Progenitor cell of endocrine pancreas (in vitro differentiated cells): ENCODE measurements around the gene LUZP1. TPM values are rescaled to one million over a fixed set of nuclear protein-coding genes. Genes with fewer than 3 reads are reported as not detected.

Source experiments
- DNase-seq: peaks from one replicate; pipeline ENCODE4 v3.0.0; 2021; ENCODE audit warnings: low spot score; ENCODE audit not compliant: unreplicated experiment
- H3K27ac Mint-ChIP-seq: 2 replicates; pipeline ENCODE4 v1.8.0; 2021; ENCODE audit warnings: mild to moderate bottlenecking, moderate library complexity, mixed read lengths
- H3K27me3 Mint-ChIP-seq: 2 replicates; pipeline ENCODE4 v1.8.0; 2021; ENCODE audit warnings: mixed read lengths
- H3K36me3 Mint-ChIP-seq: 2 replicates; pipeline ENCODE4 v1.8.0; 2022; ENCODE audit warnings: mixed read lengths; ENCODE audit not compliant: insufficient read depth
- H3K4me1 Mint-ChIP-seq: 2 replicates; pipeline ENCODE4 v1.8.0; 2021; ENCODE audit warnings: low read depth, mixed read lengths
- H3K4me3 Mint-ChIP-seq: 2 replicates; pipeline ENCODE4 v1.8.0; 2021; ENCODE audit warnings: low read depth, mild to moderate bottlenecking, moderate library complexity, mixed read lengths
- H3K9me3 Mint-ChIP-seq: 2 replicates; pipeline ENCODE4 v1.8.0; 2021; ENCODE audit warnings: low read depth, mixed read lengths
- CTCF ChIP-seq: fragments of 200-600 bp; sonication (generic); IDR thresholded peaks from one replicate; pipeline ENCODE4 v1.5.0; 2021; ENCODE audit warnings: antibody characterized with exemption, mild to moderate bottlenecking; ENCODE audit not compliant: unreplicated experiment
- total RNA-seq: library from RNA; stranded (reverse); gene quantifications from 2 replicates; pipeline ENCODE4 v1.2.1, GENCODE V29; 2021

LUZP1 gene
- total RNA-seq, 1 donor from 2014 or later = 47.5 TPM

- H3K4me3 Mint-ChIP-seq = no peak overlapping the region
- H3K27ac Mint-ChIP-seq = no peak overlapping the region
- TF ChIP-seq CTCF = no peak
- H3K27me3 Mint-ChIP-seq = no peaks in the 10 kb centered on the region
- no peaks in the 10 kb centered on the region for H3K36me3 Mint-ChIP-seq
- no peaks in the 10 kb centered on the region for H3K9me3 Mint-ChIP-seq
- H3K4me1 Mint-ChIP-seq = peaks cover 22% of the 10 kb centered on the region
- no peak for DNase-seq
Measured at GRCh38 chr1:23126801-23127200, 41.9 kb downstream of the LUZP1 start.

- peaks cover 22% of the 10 kb centered on the region for H3K4me1 Mint-ChIP-seq
Measured at GRCh38 chr1:23126200-23126599, 42.5 kb downstream of the LUZP1 start.

GRCh38 chr1:23125489-23125888 lies 43.2 kb downstream of the LUZP1 start:
- no peak overlapping the region for H3K4me3 Mint-ChIP-seq
- H3K27ac Mint-ChIP-seq = no peak overlapping the region
- no peaks in the 10 kb centered on the region for H3K27me3 Mint-ChIP-seq
- no peak for DNase-seq
- no peak for TF ChIP-seq CTCF
- peaks cover 22% of the 10 kb centered on the region for H3K4me1 Mint-ChIP-seq
- no peaks in the 10 kb centered on the region for H3K9me3 Mint-ChIP-seq
- no peaks in the 10 kb centered on the region for H3K36me3 Mint-ChIP-seq

More at GRCh38 chr1:23126200-23126599, 42.5 kb downstream of the LUZP1 start:
- Mint-ChIP-seq H3K27me3 (no peaks in the 10 kb centered on the region), H3K4me3 (no peak overlapping the region), H3K27ac (no peak overlapping the region), H3K9me3 (no peaks in the 10 kb centered on the region), H3K36me3 (no peaks in the 10 kb centered on the region)
- no peak for DNase-seq
- no peak for TF ChIP-seq CTCF

- TF ChIP-seq CTCF = no peak
- DNase-seq = no peak
- no peak overlapping the region for H3K4me3 Mint-ChIP-seq
- no peaks in the 10 kb centered on the region for H3K36me3 Mint-ChIP-seq
- H3K27ac Mint-ChIP-seq = no peak overlapping the region
- no peaks in the 10 kb centered on the region for H3K9me3 Mint-ChIP-seq
- no peaks in the 10 kb centered on the region for H3K27me3 Mint-ChIP-seq
- H3K4me1 Mint-ChIP-seq = peaks cover 22% of the 10 kb centered on the region
Measured at GRCh38 chr1:23124259-23125026, 44.2 kb downstream of the LUZP1 start.

GRCh38 chr1:23123528-23123927 lies 45.1 kb downstream of the LUZP1 start:
- no peak for TF ChIP-seq CTCF
- no peak for DNase-seq
- no peak overlapping the region for H3K27ac Mint-ChIP-seq
- no peaks in the 10 kb centered on the region for H3K36me3 Mint-ChIP-seq
- H3K9me3 Mint-ChIP-seq = no peaks in the 10 kb centered on the region
- H3K4me3 Mint-ChIP-seq = no peak overlapping the region
- H3K4me1 Mint-ChIP-seq = peaks cover 22% of the 10 kb centered on the region
- no peaks in the 10 kb centered on the region for H3K27me3 Mint-ChIP-seq
